HEK293 (cell line): ENCODE data around the gene F2.

ENCODE experiments used
- CTCF ChIA-PET: fragments of 350-600 bp; formaldehyde crosslinking; extraction: SDS; loops from one replicate; lab custom pipeline; 2021; ENCODE audit warnings: antibody characterized with exemption; lab: Yijun Ruan, JAX
- POLR2A ChIA-PET: fragments of 300-600 bp; formaldehyde crosslinking; extraction: SDS; loops from one replicate; lab custom pipeline; 2020; ENCODE audit warnings: antibody characterized with exemption, inconsistent platforms; lab: Yijun Ruan, JAX
- H3K27ac ChIP-seq: fragments of 200-500 bp; sonication (Bioruptor generic); 2 replicates; pipeline ENCODE4 v1.5.1; 2014; ENCODE audit warnings: low read depth, low read length, control low read depth, inconsistent platforms; ENCODE audit errors: extremely low read depth
- H3K36me3 ChIP-seq, 2 experiments: fragments of 200-500 bp in 1 of 2; sonication (Bioruptor generic) in 1 of 2; 1 replicate in 1 of 2; 2 replicates in 1 of 2; pipeline ENCODE4 v1.5.1; 2014 to 2017; ENCODE audit warnings: inconsistent platforms in 2 of 2, low read length in 2 of 2; ENCODE audit not compliant: control insufficient read depth in 2 of 2, insufficient read depth in 1 of 2
- H3K4me1 ChIP-seq: fragments of 200-500 bp; sonication (Bioruptor generic); 2 replicates; pipeline ENCODE4 v1.5.1; 2014; ENCODE audit warnings: mild to moderate bottlenecking, low read length, inconsistent platforms; ENCODE audit not compliant: control insufficient read depth, insufficient read depth
- H3K4me3 ChIP-seq: 2 replicates; pipeline ENCODE4 v1.5.1; 2011; ENCODE audit warnings: low read depth, mild to moderate bottlenecking, control low read depth, low read length, moderate library complexity
- H3K9me3 ChIP-seq: fragments of 200-500 bp; sonication (Bioruptor generic); 2 replicates; pipeline ENCODE4 v1.5.1; 2014; ENCODE audit warnings: low read depth, low read length, inconsistent platforms; ENCODE audit not compliant: control insufficient read depth, insufficient read depth
- ELK4 ChIP-seq: IDR thresholded peaks from 2 replicates; pipeline ENCODE4 v1.6.1; 2011; ENCODE audit warnings: mild to moderate bottlenecking, low read depth, low read length, borderline replicate concordance
- GLIS1 ChIP-seq: fragments of 450-650 bp; formaldehyde crosslinking; IDR thresholded peaks from 2 replicates; pipeline ENCODE4 v1.5.1; 2016; ENCODE audit warnings: missing biosample characterization, missing genetic modification characterization
- HOXA7 ChIP-seq: sonication (generic); formaldehyde crosslinking; IDR thresholded peaks from 2 replicates; pipeline ENCODE4 v1.8.1; 2022; ENCODE audit warnings: missing genetic modification reagents, borderline replicate concordance
- INSM2 ChIP-seq: fragments of 450-650 bp; formaldehyde crosslinking; IDR thresholded peaks from 2 replicates; pipeline ENCODE4 v1.5.1; 2016; ENCODE audit warnings: missing biosample characterization, missing genetic modification characterization
- ZBTB17 ChIP-seq: fragments of 450-650 bp; formaldehyde crosslinking; IDR thresholded peaks from 2 replicates; pipeline ENCODE4 v1.5.1; 2016; ENCODE audit warnings: missing biosample characterization, missing genetic modification characterization
- ZFP69B ChIP-seq: fragments of 450-650 bp; formaldehyde crosslinking; IDR thresholded peaks from 2 replicates; pipeline ENCODE4 v1.5.1; 2016; ENCODE audit warnings: missing biosample characterization, missing genetic modification characterization
- ZNF138 ChIP-seq: fragments of 450-650 bp; formaldehyde crosslinking; IDR thresholded peaks from 2 replicates; pipeline ENCODE4 v1.5.1; 2016; ENCODE audit warnings: missing biosample characterization, missing genetic modification characterization, borderline replicate concordance
- ZNF169 ChIP-seq: fragments of 450-650 bp; formaldehyde crosslinking; IDR thresholded peaks from 2 replicates; pipeline ENCODE4 v1.5.1; 2016; ENCODE audit warnings: missing biosample characterization, missing genetic modification characterization
- ZNF184 ChIP-seq: fragments of 450-650 bp; IDR thresholded peaks from 2 replicates; pipeline ENCODE4 v1.5.1; 2018; ENCODE audit warnings: missing biosample characterization, mild to moderate bottlenecking, missing genetic modification characterization
- ZNF221 ChIP-seq: fragments of 450-650 bp; formaldehyde crosslinking; IDR thresholded peaks from 2 replicates; pipeline ENCODE4 v1.5.1; 2017; ENCODE audit warnings: missing biosample characterization, missing genetic modification characterization, borderline replicate concordance
- ZNF24 ChIP-seq: fragments of 450-650 bp; formaldehyde crosslinking; IDR thresholded peaks from 2 replicates; pipeline ENCODE4 v1.5.1; 2016; ENCODE audit warnings: missing biosample characterization, missing genetic modification characterization
- ZNF341 ChIP-seq: fragments of 450-650 bp; formaldehyde crosslinking; IDR thresholded peaks from 2 replicates; pipeline ENCODE4; 2016; ENCODE audit warnings: low read depth, missing biosample characterization, missing genetic modification characterization
- ZNF366 ChIP-seq: fragments of 450-650 bp; formaldehyde crosslinking; conservative IDR thresholded peaks from 2 replicates; pipeline ENCODE4 v1.5.1; 2016; ENCODE audit warnings: missing biosample characterization, missing genetic modification characterization
- ZNF621 ChIP-seq: fragments of 450-650 bp; formaldehyde crosslinking; IDR thresholded peaks from 2 replicates; pipeline ENCODE4 v1.5.1; 2017; ENCODE audit warnings: missing biosample characterization, missing genetic modification characterization
- ZNF639 ChIP-seq: fragments of 450-650 bp; formaldehyde crosslinking; IDR thresholded peaks from 2 replicates; pipeline ENCODE4 v1.5.1; 2016; ENCODE audit warnings: missing biosample characterization, missing genetic modification characterization
- ZNF654 ChIP-seq: fragments of 450-650 bp; formaldehyde crosslinking; IDR thresholded peaks from 2 replicates; pipeline ENCODE4 v1.5.1; 2016; ENCODE audit warnings: low read depth, missing biosample characterization, missing genetic modification characterization
- ZNF777 ChIP-seq: fragments of 450-650 bp; formaldehyde crosslinking; IDR thresholded peaks from 2 replicates; pipeline ENCODE4 v1.5.1; 2017; ENCODE audit warnings: missing biosample characterization, missing genetic modification characterization, borderline replicate concordance
- ZNF830 ChIP-seq: fragments of 450-650 bp; IDR thresholded peaks from 2 replicates; pipeline ENCODE4 v1.5.0; 2018; ENCODE audit warnings: missing biosample characterization, missing genetic modification characterization, low read depth, mild to moderate bottlenecking, moderate library complexity
- ZNF837 ChIP-seq: fragments of 450-650 bp; formaldehyde crosslinking; IDR thresholded peaks from 2 replicates; pipeline ENCODE4 v1.5.1; 2016; ENCODE audit warnings: missing biosample characterization, missing genetic modification characterization
- TF ChIP-seq, protein P1 (sequence below): fragments of 450-650 bp; formaldehyde crosslinking; IDR thresholded peaks from 2 replicates; pipeline ENCODE4 v1.5.1; 2016; ENCODE audit warnings: missing biosample characterization, missing genetic modification characterization
- TF ChIP-seq, protein P2 (sequence below): fragments of 450-650 bp; formaldehyde crosslinking; IDR thresholded peaks from 2 replicates; pipeline ENCODE4; 2016; ENCODE audit warnings: missing biosample characterization, missing genetic modification characterization

Gene F2

GRCh38 chr11:46719543-46720218 is 668 bp downstream of the F2 start:
- no peak overlapping the region for H3K27ac ChIP-seq
- H3K4me3 ChIP-seq, result no peak overlapping the region
- TF ChIP-seq GLIS1, result no peak
- no peak for TF ChIP-seq ZNF621
- no peak for TF ChIP-seq ZNF639
- no peak for TF ChIP-seq ZNF169 (tag by site-specific recombination)
- TF ChIP-seq ZNF341 (tag by site-specific recombination), result no peak
- TF ChIP-seq ZFP69B (tag by site-specific recombination), result no peak
- no peak for TF ChIP-seq ZNF24 (tag by site-specific recombination)
- no peak for TF ChIP-seq HOXA7 (CRISPR knock-in tag)
- TF ChIP-seq ZNF654, result no peak
- no peak for TF ChIP-seq ZNF830 (tag by site-specific recombination)
- no peak for TF ChIP-seq INSM2
- no peak for TF ChIP-seq ZBTB17 (tag by site-specific recombination)
- no peak for TF ChIP-seq ZNF366 (tag by site-specific recombination)
- TF ChIP-seq ZNF221 (tag by site-specific recombination), result no peak
- TF ChIP-seq, protein P1, sequence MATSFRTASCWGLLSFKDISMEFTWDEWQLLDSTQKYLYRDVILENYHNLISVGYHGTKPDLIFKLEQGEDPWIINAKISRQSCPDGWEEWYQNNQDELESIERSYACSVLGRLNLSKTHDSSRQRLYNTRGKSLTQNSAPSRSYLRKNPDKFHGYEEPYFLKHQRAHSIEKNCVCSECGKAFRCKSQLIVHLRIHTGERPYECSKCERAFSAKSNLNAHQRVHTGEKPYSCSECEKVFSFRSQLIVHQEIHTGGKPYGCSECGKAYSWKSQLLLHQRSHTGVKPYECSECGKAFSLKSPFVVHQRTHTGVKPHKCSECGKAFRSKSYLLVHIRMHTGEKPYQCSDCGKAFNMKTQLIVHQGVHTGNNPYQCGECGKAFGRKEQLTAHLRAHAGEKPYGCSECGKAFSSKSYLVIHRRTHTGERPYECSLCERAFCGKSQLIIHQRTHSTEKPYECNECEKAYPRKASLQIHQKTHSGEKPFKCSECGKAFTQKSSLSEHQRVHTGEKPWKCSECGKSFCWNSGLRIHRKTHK (tag by site-specific recombination), result no peak
- H3K4me1 ChIP-seq, result no peaks in the 10 kb centered on the region
- POLR2A ChIA-PET, result no interaction called here
- CTCF ChIA-PET, result no interaction called here
- H3K36me3 ChIP-seq, result no peaks in the 10 kb centered on the region
- no peaks in the 10 kb centered on the region for H3K9me3 ChIP-seq

GRCh38 chr11:46721286-46721685 is 2.3 kb downstream of the F2 start:
- no peaks in the 10 kb centered on the region for H3K4me1 ChIP-seq
- POLR2A ChIA-PET, result no interaction called here
- CTCF ChIA-PET, result no interaction called here

More at GRCh38 chr11:46721286-46721685, 2.3 kb downstream of the F2 start:
- no peak for TF ChIP-seq ZNF138 (tag by site-specific recombination)
- TF ChIP-seq, protein P2, sequence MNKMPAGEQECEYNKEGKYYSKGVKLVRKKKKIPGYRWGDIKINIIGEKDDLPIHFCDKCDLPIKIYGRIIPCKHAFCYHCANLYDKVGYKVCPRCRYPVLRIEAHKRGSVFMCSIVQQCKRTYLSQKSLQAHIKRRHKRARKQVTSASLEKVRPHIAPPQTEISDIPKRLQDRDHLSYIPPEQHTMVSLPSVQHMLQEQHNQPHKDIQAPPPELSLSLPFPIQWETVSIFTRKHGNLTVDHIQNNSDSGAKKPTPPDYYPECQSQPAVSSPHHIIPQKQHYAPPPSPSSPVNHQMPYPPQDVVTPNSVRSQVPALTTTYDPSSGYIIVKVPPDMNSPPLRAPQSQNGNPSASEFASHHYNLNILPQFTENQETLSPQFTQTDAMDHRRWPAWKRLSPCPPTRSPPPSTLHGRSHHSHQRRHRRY (tag by site-specific recombination), result no peak
- no peak for TF ChIP-seq ELK4
- no peak for TF ChIP-seq ZNF777
- TF ChIP-seq ZNF837, result no peak
- TF ChIP-seq ZNF184 (tag by site-specific recombination), result no peak
- TF ChIP-seq ZNF221 (tag by site-specific recombination), result no peak
- Histone ChIP-seq H3K36me3 (no peaks in the 10 kb centered on the region), H3K9me3 (no peaks in the 10 kb centered on the region), H3K27ac (no peak overlapping the region), H3K4me3 (no peak overlapping the region)
